Cortex of kidney (tissue), 1 donor: Measurements from ENCODE around the gene CDH11.

Source experiments
- DNase-seq: peaks from one replicate; lab custom pipeline; 2025; lab: John Stamatoyannopoulos, UW

CDH11 gene

DNA sequence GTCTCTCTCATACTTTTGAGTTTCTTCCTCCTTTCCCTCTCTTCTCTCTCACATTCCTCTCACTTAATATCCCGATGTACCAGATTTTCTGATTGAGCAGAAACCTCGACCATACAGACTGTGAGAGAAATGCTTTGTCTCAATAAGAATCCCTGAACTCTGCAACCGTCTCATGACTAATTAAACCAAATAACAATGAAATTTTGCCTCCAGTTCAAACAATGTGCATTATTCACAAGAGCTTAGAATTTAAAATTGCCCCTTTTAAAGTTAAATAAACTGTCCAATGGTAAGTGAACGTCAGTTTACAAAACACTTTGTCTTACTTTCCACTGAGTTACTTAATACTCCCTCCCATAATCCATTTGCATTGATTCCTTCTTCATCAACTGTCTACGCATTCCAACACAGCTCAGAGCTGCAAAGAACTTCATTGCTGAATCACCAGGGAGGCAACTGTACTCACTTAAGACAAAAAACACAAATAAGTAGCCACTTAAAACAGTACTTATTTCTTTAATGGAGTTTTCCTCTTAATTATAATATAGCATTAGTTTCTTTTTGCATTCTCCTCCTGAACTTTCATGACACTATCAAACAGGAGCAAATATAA lies 4.9 kb downstream of the CDH11 start:
- no peak for DNase-seq

DNA sequence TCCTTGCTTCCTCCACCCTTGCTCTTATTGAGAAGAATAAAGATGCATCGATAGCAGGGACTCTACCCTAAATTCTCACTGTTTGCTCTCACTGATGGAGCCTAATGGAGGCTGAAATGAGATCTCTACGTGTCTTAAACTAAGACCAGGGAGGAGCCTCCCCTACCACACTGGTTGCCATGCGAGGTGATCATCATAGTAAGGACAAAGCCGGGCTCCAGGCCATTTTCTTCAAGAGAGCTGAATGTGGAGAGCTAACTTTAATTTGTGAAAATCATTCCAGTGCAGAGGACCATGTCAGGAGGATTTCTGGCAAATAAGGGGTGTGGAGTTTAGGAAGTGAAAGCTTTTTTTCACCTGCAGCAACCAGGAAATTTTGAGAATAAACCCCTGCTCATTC lies 5.6 kb downstream of the CDH11 start:
- no peak for DNase-seq

GRCh38 chr16:65114527-65114926 lies 7.3 kb downstream of the CDH11 start:
- no peak for DNase-seq

GRCh38 chr16:65113441-65113840 lies 8.4 kb downstream of the CDH11 start:
- no peak for DNase-seq

- no peak for DNase-seq
These were observed 10.6 kb downstream of the CDH11 start for GRCh38 chr16:65111306-65111705.

DNA sequence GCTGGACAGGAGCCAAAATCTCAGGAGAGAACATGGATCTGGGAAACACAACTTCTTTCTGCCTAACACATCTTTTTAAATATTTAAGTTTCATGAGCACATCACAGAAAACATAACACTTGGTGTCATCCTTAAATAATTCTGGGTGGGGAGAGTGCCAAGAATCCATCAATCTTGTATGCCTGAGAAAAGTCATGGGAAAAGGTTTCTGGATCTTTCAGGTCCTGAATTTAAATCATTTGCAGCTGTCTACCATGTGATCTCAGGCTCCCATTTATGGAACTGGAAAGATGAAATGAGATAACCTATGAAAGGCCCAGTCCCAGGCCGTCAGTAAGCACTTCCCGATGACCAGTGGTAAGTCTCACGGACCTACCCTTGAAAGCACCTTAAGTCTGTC lies 15.1 kb downstream of the CDH11 start:
- no peak for DNase-seq

GRCh38 chr16:65105171-65105570 lies 16.7 kb downstream of the CDH11 start:
- no peak for DNase-seq

- no peak for DNase-seq
These were observed 17.4 kb downstream of the CDH11 start for GRCh38 chr16:65104471-65104870.

DNA sequence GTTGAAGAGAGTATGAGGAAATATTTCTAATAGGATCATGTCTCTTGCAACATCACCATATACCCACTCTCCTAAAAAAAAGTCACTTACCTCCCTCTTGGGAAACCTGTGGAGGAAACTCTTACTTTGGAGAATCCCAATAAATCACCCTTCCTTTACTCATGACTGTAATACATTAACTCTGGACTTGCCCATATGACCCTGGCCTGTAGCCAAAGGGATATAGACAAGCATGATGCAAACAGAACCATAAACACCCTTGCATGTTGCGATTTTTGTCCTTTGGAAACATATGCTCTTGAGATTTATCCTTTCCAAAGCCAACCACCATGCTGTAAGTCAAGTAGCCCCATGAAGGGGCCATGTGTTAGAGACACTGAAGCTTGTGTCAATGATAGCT lies 19.5 kb downstream of the CDH11 start:
- no peak for DNase-seq

GRCh38 chr16:65101009-65101408 lies 20.9 kb downstream of the CDH11 start:
- no peak for DNase-seq

DNA sequence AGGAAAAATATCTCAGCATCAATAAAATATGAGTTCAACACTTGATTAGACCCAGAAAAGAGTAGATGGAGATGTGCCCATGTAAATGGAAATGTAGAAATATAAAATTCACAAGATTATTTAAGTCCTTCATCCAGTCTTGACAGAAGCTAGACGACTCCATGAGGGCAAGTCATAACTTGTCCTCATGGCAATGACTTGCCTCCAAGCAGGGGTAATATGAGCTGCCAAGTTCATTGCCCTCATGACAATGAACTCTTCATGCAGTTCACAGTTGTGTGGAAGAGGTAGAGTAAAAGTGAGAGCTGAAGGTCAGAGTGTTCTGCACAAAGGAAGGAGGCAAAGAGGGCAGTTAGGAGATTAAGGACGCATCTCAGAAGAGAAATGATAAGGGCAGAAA lies 22.3 kb downstream of the CDH11 start:
- no peak for DNase-seq

GRCh38 chr16:65098916-65099315 lies 22.9 kb downstream of the CDH11 start:
- DNase-seq: no peak

- DNase-seq: no peak
These were observed 24.6 kb downstream of the CDH11 start for GRCh38 chr16:65097296-65097695.

GRCh38 chr16:65095906-65096305 lies 26.0 kb downstream of the CDH11 start:
- DNase-seq: no peak

GRCh38 chr16:65095090-65095728 lies 26.7 kb downstream of the CDH11 start:
- no peak for DNase-seq

DNA sequence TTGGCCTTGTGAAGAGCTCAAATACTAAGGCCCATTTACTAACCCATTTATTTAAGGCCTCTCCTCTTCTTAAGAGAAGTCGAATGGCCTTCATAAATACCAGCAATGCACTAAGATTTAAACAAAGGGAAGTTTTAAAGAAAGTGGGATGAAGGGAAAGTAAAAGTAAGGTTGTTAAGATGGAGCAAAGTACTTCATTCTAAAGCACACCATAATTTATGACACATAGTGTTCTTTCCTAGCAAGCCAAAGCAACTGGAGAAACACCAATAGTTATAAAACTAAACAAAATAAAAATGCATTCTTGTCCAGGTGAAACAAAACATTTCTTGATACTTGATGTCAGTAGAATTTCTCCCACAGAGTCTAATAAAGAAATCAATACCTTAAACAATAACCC lies 27.9 kb downstream of the CDH11 start:
- no peak for DNase-seq

DNA sequence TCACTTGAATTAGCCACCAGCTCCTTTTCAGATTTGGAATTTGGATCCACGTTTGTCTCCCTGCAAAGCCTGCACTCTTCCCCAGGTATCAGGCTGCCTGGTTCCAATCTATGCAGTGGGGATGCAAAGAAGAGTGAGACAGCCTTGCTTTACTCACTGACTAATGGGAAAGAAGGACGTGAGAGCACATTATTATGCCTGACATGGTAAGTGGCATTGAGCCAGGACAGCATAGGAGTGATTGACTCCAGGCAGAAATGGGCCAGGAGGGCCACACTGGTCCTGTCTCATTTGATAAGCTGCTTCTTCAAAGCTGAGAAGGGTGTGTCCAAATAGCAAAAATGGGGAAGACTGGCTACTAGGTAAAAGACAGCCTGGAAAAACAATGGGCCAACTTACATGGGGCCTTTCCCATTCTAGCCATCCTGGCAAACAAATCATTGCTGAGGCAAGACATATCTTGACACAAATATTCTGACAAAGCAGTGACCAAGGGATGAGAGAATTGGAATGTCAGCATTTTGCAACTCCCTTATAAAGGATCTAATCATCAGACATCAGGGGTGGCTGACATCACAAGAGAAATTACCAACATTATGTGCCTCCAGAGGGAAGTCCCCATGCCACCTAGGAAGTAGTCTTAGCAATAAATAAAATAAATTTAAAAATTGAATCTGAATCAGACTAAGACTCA lies 38.6 kb downstream of the CDH11 start:
- no peak for DNase-seq

- DNase-seq: no peak
These were observed 42.3 kb downstream of the CDH11 start for GRCh38 chr16:65079549-65079948.

DNA sequence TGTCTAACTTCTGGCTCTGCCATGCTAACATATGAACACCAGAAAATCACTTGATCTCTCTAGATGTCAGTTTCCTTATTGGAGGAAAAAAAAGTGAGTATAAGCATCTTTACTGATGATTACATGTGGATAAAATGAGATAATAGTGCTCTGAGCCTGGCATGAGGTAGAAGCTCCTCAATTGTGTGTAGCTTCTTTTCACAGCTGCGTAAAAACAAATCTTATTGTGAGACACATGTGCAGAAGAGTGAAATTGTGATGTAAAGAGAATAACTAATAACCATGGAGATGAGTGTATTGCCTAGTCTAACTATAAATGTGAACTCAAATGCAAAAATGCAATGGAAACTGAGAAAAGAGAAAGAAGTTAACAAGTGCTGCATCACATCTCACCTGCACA lies 44.7 kb downstream of the CDH11 start:
- no peak for DNase-seq

DNA sequence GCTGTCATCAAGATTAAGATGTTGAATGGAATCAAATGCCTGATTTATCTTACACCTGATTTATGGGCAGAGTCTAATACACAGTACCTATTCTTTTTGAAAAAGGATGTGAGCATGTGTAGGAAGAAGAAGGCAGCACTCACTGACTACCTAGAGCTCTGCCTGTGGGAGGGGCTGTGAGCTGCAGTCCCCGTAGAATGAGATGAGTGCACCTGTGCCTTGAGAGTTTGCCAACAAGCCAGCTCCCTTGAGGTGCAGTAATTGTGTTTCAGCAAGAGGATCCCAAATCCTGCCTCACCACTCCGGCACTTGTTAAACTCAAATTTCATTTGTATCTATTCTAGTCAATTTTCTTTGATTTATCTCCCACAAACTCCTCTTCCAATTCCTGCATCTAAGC lies 46.0 kb downstream of the CDH11 start:
- no peak for DNase-seq

DNA sequence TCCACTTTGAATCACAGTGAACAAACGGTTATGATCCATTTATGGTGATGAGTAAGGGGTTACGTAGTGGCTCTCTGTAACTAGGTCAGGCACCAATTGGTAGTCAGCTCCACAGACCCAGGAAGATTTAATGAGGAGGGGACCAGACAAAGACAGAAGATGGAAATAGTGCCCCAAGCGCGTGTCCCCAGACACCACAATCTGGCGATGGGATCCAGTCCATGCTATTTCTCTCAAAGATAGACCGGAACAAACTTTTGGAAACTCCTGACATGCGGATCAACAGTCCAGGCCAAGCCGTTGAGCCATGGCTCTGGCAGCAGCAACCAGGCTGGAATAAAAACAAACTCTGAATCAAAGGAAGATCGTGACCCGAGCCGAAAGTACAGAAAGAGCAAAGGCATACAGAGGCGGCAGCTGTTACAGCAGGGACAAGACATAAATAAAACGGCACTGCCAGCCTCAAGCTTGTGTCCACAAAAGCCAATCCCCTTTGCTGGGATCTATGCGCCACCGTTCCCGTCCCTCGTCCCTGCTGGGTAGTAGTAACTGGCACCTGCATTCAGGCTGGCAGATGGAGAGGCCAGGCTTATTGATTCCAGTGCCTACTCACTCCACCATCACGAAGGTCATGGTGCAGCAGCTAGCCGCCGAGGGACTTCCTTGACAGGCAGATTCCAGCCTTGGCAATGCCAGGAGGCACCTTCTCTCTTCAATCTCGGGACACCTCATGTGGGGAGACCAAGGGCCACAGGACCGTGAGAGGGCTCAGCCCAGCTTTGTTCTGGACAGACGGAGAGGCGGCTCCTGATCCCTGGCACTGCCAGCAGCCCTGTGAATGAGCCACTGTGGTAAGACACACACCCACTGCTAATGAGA lies 50.2 kb downstream of the CDH11 start:
- DNase-seq: no peak

- no peak for DNase-seq
These were observed 50.9 kb downstream of the CDH11 start for GRCh38 chr16:65070831-65071432.
